H1 (cell line): ENCODE results near the gene BSCL2.
"Not testable (repeated sequence)": the region's sequence is repeated elsewhere in the genome, so short reads cannot be mapped to it uniquely, and the experiment has no call there.

Experiments
- CHD1 ChIP-seq: IDR thresholded peaks from 2 replicates; pipeline ENCODE4 v1.6.1; 2012; ENCODE audit warnings: low read depth, low read length, improper control_type of control experiment
- SP1 ChIP-seq: IDR thresholded peaks from 2 replicates; pipeline ENCODE4 v1.6.1; 2011; ENCODE audit warnings: low read depth, low read length
- YY1 ChIP-seq: IDR thresholded peaks from 2 replicates; pipeline ENCODE4 v1.6.1; 2011; ENCODE audit warnings: low read depth, mild to moderate bottlenecking, low read length
- TF ChIP-seq, protein P1 (sequence below): IDR thresholded peaks from 2 replicates; pipeline ENCODE4 v1.6.1; 2012; ENCODE audit warnings: inconsistent platforms
- TF ChIP-seq, protein P2 (sequence below), 3 experiments: IDR thresholded peaks; 1 replicate in 2 of 3; 2 replicates in 1 of 3; pipeline versions ENCODE4 v1.5.1 to v1.6.1; 2011; ENCODE audit warnings: low read length in 3 of 3, mild to moderate bottlenecking in 3 of 3, inconsistent platforms in 2 of 3, low read depth in 1 of 3, moderate library complexity in 1 of 3; ENCODE audit not compliant: insufficient read depth in 1 of 3; ENCODE audit errors: control extremely low read depth in 1 of 3
- TF ChIP-seq, protein P3 (sequence below): IDR thresholded peaks from 2 replicates; pipeline ENCODE4 v1.6.1; 2011; ENCODE audit warnings: low read depth, mild to moderate bottlenecking, low read length; ENCODE audit not compliant: insufficient read depth

DNA sequence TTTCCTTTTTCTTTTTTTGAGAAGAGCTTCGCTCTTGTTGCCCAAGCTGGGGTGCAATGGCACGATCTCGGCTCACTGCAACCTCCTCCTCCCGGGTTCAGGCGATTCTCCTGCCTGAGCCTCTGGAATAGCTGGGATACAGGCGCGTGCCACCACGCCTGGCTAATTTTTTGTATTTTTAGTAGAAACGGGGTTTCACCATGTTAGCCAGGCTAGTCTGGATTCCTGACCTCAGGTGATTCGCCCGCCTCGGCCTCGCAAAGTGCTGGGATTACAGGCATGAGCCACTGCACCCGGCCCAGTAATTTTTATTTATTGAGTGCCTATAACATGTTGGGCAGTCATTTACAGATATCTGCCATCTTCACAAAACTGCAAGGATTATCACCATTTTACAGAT is 22.9 kb upstream of the BSCL2 start:
- not testable (repeated sequence) for TF ChIP-seq SP1, CHD1, YY1
- TF ChIP-seq, protein P1, sequence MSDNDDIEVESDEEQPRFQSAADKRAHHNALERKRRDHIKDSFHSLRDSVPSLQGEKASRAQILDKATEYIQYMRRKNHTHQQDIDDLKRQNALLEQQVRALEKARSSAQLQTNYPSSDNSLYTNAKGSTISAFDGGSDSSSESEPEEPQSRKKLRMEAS: not testable (repeated sequence)
- TF ChIP-seq, protein P2, sequence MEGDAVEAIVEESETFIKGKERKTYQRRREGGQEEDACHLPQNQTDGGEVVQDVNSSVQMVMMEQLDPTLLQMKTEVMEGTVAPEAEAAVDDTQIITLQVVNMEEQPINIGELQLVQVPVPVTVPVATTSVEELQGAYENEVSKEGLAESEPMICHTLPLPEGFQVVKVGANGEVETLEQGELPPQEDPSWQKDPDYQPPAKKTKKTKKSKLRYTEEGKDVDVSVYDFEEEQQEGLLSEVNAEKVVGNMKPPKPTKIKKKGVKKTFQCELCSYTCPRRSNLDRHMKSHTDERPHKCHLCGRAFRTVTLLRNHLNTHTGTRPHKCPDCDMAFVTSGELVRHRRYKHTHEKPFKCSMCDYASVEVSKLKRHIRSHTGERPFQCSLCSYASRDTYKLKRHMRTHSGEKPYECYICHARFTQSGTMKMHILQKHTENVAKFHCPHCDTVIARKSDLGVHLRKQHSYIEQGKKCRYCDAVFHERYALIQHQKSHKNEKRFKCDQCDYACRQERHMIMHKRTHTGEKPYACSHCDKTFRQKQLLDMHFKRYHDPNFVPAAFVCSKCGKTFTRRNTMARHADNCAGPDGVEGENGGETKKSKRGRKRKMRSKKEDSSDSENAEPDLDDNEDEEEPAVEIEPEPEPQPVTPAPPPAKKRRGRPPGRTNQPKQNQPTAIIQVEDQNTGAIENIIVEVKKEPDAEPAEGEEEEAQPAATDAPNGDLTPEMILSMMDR (IDR thresholded peaks at IDR 0.05; ENCODE audit: control extremely low read depth in 1 of 3, insufficient read depth in 1 of 3, low read depth in 1 of 3, low read length in 3 of 3): not testable (repeated sequence)
- TF ChIP-seq, protein P3, sequence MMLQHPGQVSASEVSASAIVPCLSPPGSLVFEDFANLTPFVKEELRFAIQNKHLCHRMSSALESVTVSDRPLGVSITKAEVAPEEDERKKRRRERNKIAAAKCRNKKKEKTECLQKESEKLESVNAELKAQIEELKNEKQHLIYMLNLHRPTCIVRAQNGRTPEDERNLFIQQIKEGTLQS: not testable (repeated sequence)
